NCI-H748 treated with DMSO at 0.1 percent for 48 hours (cell line): Measurements from ENCODE around the gene ERP44.
"Not testable (repeated sequence)": the region's sequence is repeated elsewhere in the genome, so short reads cannot be mapped to it uniquely, and the experiment has no call there.

ENCODE experiments used
- DNase-seq: peaks from one replicate; lab custom pipeline; 2025; lab: John Stamatoyannopoulos, UW

ERP44 gene

DNA sequence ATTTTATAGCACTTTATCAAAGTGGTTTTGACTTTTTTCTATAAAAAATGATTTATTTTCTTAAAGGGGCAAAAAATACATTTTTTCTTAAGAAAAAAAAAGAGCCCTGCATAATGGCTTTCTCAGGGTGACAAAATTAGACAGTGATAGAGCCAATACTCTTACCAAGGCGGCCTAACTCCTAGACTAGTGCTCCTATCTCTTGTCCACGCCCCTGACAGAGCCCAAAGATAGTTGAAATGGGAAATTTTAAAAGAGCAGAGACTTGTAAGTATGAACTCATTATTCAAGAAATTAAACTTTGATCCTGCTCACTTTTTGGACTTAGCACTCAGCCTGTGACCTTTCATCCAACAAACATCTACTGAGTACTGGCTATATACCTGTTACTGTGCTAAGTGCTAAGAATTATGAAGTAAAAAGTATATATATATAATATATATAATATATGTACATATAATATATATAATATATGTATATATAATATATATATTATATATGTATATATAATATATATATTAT is 1.4 kb upstream of the ERP44 start:
- no peak for DNase-seq

GRCh38 chr9:100099722-100100042 is 882 bp upstream of the ERP44 start:
- DNase-seq, result no peak

DNA sequence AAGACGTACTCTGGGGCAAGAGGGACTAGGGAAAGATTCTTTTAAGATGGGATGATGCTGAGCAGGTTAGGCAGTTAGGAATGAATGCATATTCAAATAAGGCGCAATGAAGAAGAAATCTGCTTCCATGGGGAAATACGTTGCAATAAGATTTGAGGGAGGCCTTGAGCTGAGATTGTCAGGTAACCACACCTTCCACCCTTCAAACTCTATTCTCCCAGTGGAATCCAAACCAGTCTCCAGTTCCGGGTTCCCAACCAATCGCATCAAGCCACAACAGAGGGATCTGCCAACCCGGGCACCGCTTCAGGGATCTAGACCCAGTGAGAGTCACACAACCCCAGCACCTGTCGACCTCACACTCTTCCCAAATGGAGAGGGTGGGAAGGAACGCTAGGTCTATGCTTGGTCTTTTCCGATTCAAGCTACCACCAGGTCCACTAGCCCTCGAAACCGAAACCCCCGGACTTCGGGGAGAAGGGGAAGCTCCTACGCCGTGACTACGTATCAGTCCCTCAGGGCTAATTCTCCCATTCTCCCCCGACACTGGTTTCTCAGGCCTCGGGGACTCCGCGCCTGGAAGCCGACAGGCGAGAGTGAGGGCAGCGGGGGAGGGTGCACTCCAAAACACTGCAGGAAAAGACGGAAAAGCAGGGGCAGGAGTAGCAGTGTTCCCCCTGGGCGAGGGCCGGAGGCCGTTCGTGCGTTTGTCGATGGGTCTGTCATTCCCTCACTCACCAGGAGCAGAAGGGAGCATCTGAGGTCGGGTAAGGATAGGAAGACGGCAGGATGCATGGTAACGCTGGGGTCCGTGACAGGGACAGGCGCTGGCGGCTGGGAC is 534 bp downstream of the ERP44 start:
- peak; percentile 41 for DNase-seq

DNA sequence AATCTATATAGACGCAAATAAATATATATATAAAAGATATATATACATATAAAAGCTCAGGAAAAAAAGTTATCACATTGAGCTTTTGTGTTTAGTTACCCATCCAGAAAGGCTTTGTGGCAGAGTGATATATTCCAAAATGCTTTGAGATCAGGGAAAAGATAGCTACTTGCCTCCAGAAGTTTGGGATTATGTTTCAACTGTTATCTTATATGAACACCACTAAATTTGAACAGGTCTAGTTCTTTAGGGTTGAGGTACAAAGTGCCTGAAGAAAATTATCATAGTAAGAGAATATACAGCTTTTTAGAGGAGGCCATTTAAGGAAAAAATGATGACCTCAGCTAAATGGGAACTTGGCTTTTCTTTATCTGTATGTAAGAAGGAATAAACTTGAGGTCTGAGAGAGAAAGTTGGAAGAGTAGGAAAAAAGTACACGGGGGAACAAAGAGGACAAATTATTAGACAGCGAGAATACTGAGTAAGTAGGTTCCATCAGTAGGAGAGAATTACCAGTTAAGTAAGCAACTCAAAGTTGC is 2.4 kb downstream of the ERP44 start:
- DNase-seq, result no peak

- not testable (repeated sequence) for DNase-seq
Observed at GRCh38 chr9:100094411-100094810, 4.4 kb downstream of the ERP44 start.

DNA sequence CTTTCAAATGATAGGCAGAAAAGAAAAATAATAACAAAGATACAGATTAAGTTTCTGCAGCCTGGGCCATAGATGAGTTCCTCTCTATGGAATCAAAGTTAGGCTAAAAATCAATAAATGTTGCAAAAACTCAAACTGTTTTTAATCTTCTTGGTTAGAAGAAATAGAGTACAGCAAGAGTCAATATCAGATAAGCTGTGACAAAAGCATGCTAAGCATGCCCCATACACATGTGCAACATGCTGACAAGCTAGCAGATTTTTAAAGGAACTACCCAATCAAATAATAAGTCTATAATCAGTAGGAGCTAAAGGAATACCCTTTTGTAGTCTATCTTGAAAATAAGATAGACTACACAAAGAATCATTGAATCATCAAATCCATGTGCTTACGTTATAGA is 6.7 kb downstream of the ERP44 start:
- no peak for DNase-seq

DNA sequence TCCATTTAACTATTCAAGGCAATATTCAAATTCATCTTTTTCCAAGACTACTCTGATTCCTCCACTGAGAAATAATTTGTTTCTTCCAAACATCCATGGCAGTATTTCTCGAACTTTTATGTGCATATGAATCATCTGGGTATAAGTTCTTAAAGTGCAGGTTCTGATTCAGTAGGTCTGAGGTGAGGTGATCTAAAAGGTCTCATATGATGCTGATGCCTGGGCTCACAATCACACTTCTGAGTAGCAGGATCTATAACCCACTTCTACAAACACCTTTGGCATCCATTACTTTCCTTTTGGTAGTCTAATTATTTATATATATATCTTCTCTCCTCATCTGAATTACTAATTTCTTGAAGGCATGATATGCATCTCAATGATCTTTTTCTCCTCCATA is 7.2 kb downstream of the ERP44 start:
- no peak for DNase-seq

GRCh38 chr9:100090880-100091279 is 7.9 kb downstream of the ERP44 start:
- no peak for DNase-seq

DNA sequence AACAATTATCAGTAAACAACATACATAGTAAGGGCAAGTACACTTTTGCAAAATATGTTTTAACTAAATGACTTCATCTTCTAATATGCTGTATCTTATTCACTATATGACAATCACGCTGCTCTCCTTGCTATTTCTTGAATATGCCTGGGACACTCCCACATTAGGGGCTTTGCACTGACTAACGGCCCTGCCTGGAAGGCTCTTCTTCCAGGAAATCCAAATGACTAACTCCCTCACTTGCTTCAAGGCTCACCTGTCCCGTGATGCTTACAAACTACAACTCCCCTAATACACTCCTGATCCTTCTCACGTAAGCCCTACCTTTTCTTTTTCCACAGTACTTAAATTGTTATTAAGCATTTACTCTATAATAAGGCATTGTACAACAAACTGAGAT is 10.6 kb downstream of the ERP44 start:
- DNase-seq, result no peak

GRCh38 chr9:100087218-100087617 is 11.6 kb downstream of the ERP44 start:
- DNase-seq, result no peak

DNA sequence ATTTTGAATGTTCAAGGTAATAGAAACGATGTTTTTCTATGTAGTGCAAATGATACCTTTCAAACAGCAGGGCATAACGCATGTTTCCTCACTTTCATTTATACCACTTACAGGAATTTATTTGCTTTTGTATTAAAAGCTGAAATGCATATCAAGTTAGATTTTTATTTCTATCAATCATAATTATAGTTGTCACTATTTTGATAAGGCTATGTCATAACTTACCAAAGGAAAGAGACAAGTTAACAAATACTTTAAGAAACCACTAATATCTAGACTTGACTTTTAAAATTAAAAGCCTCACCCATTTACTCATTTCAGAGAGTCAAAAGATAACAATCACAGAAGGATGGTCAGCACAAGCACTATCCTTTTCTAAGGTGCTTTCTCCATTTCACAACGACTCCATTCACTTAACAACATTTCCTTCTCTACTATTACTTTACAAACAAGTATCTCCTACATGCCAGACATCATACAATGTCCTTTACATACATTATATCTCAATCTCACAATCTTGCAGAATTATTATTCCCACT is 12.6 kb downstream of the ERP44 start:
- no peak for DNase-seq

DNA sequence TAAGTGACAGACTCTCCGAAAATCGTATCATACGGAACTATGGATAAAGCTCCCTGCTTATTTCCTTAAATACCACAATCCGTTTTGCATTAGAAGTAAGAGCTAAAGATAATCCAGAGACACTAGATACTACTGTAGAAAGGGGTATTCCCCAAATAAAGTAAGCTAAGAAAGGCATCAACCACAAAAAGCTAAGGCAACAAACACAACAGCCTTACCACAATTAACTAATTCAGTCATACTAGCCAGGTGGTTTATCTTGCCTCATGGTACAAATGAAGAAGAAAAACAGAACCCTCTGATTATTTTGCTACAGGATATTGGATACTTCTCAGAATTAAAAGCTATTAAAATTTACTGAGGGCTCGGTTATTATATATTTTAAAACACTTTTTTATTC is 14.1 kb downstream of the ERP44 start:
- no peak for DNase-seq

DNA sequence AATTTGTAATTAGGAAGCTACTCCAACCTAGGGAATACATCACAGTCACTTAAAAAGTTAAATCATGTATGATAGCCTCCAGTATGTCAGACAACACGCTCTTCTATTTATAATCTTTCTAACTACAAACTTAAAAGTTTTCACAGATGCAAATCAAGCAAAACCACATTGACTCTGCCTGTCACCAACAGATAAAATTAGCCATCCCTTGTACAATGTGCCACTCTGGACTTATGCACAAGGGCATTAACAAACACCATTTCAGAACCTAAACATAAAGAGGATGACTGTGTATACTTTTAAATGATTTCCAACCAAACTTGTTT is 14.7 kb downstream of the ERP44 start:
- DNase-seq, result no peak

GRCh38 chr9:100083448-100084127 is 15.2 kb downstream of the ERP44 start:
- DNase-seq, result no peak

- DNase-seq, result no peak
Observed at GRCh38 chr9:100082782-100083181, 16.0 kb downstream of the ERP44 start.

DNA sequence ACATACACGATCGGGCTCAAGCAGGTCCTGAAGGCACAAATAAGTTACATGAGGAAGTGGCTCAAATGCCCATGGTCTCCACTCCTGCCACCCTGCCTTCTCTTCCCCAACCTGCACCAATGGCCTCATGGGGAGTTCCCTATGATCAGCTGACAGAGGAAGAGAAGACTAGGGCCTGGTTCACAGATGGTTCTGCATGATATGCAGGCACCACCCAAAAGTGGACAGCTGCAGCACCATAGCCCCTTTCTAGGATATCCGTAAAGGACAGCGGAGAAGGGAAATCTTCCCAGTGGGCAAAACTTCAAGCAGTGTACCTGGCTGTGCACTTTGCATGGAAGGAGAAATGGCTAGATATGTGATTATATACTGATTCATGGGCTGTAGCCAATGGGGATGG is 22.5 kb downstream of the ERP44 start:
- not testable (repeated sequence) for DNase-seq

DNA sequence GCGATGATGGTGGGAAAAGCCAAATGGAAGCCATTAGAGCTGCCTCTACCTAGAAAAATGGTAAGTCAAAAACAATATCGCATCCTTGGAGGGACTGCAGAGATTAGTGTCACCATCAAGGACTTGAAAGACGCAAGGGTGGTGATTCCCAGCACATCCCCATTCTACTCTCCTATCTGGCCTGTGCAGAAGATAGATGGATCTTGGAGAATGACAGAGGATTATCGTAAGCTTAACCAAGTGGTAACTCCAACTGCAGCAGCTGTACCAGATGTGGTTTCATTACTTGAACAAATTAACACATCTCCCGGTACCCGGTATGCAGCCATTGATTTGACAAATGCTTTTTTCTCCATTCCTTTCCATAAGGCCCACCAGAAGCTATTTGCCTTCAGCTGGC is 23.8 kb downstream of the ERP44 start:
- DNase-seq, result no peak

DNA sequence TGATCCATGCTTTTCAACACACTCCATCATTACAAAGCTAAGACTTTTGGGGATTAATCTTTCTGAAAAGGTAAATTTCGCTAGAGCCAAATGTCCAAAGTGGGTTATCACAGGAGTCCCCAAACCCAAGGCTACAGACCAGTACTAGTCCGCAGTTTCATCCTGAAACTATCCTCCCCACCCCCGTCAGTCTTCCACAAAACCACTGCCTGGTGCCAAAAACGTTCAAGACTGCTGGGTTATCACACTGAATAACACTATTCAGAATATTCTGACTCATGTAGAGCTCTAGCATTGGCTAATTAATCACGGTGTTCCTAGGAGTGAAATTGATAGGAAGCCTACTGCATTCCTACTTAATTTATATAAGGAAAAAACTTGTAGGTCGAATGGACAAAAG is 24.7 kb downstream of the ERP44 start:
- no peak for DNase-seq

DNA sequence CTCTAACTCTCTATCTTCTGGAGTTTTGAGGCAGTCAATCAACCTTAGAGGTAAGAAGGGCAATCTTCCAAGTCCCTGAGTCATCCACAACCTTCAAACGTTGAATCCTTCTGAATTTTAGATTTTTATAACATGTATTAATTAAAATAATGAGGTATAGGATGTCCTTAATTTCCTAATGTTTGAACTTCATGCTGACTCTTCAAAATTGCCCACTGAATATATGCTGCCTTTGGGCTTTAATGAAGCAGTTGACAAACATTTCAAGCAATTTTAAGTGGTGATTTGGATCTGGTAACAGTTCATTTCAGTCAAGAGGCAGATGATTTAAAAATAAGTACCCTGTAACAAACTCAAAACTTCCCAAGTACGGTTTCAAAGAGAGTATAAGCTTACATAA is 26.0 kb downstream of the ERP44 start:
- DNase-seq, result no peak

- no peak for DNase-seq
Observed at GRCh38 chr9:100071271-100071670, 27.5 kb downstream of the ERP44 start.

DNA sequence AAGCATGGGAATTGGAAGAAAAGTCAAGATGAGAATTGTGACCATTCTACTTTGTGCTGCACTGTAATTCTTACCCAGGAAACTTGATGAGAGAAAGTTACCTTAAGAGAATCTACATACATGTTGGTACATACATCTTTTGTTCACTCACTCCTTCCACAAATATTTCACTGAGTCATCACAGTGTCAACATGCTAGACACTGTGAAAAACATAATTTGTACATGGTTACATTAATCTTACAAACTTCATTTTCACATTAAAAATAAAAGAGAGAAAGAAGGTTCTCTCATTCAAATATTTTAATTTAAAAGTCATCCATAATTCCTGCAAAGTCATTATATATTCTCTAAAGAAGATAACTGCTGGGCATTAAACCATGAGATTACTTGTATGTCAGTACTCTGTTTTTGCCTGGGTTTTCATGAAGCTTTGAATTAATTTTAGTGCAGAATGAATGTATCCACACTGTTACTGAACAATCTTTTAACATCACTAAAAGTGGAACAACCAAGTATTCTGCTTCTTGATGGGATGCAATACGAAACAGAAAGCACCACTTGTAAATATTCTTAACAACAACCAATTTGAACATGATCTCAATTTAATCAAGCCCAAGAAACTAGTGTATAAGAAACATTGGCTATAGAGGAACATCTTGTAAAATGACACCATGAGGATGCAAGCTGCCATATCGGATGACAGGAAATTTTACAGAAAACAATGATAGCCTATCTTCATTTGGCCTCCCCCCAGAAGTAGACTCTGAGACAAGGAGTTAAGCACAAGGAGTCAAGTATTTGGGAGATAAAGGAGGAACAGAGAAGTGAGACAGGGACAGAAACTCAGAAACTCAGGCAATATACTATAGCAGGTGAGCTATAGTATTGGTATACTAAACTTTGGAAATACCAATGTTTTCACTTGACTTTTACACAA is 28.4 kb downstream of the ERP44 start:
- no peak for DNase-seq

GRCh38 chr9:100069068-100069467 is 29.7 kb downstream of the ERP44 start:
- not testable (repeated sequence) for DNase-seq
